Measurements from ENCODE around the gene SLC7A10. TPM values are rescaled to one million over a fixed set of nuclear protein-coding genes. Genes with fewer than 3 reads are reported as not detected.
A peak's percentile ranks its signal among the peaks of the same experiment; 100 is the strongest.

Gene SLC7A10
- total RNA-seq, 1 donor from 2014 or later, result 5.4 TPM

DNA sequence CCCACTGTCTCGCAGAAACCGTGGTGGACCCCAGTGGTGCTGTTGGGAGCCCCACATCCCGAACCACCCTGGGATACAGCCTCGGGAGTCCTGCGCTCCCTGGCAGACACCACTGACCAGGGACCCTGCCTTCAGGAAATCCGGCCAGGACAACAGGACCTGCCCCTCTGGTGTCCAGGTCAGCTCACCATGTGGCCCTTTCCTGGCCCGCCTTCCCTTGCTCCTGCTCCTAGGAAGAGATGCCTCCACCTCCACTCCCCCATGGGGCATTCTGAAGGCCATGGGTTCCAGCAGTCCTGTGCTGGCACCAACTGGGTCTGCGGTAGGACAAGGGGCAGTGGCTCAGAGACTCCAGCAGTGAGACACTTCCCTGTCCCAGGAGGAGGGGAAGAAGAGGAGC lies 22.5 kb upstream of the SLC7A10 start:
- no peaks in the 10 kb centered on the region for H3K36me3 ChIP-seq
- TF ChIP-seq POLR2A (IDR thresholded peaks at IDR 0.05) (no peak), CTCF (IDR thresholded peaks at IDR 0.05) (no peak), POLR2AphosphoS5 (IDR thresholded peaks at IDR 0.05; ENCODE audit: insufficient read depth in 1 of 2, low read depth in 1 of 2) (no peak)
- DNase-seq (ENCODE audit: extremely low spot score in 2 of 2), result no peak
- H3K4me1 ChIP-seq, result no peaks in the 10 kb centered on the region
- no peak overlapping the region for H3K4me3 ChIP-seq
- H3K27me3 ChIP-seq, result no peaks in the 10 kb centered on the region
- no peak overlapping the region for H3K27ac ChIP-seq
- intact Hi-C loops (cut with DNase I), result no loop called here
- no peaks in the 10 kb centered on the region for H3K9me3 ChIP-seq

DNA sequence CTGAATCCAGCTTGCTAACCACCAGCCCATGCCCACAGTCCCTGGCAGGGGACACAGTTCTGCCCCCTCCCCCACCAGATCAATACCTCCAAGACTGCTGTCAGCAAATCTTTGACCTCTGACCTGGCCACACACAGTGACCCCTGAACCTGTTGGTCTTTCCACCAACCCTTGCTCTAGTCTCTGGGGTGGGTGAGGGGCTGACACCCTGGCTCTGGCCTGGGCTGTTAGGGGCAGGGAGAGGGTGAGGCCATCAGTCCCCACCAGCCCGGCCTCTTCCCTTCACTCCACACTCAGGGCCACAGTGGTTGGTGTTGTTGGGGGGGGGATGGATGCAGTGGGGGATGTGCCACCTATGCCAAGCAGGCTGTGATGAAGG lies 21.8 kb upstream of the SLC7A10 start:
- DNase-seq (ENCODE audit: extremely low spot score in 2 of 2), result no peak
- TF ChIP-seq CTCF (IDR thresholded peaks at IDR 0.05) (no peak), POLR2A (IDR thresholded peaks at IDR 0.05) (no peak), POLR2AphosphoS5 (IDR thresholded peaks at IDR 0.05; ENCODE audit: insufficient read depth in 1 of 2, low read depth in 1 of 2) (no peak)
- no peak overlapping the region for H3K27ac ChIP-seq
- intact Hi-C loops (cut with DNase I), result no loop called here
- no peak overlapping the region for H3K4me3 ChIP-seq
- H3K36me3 ChIP-seq, result no peaks in the 10 kb centered on the region
- no peaks in the 10 kb centered on the region for H3K4me1 ChIP-seq
- no peaks in the 10 kb centered on the region for H3K9me3 ChIP-seq
- no peaks in the 10 kb centered on the region for H3K27me3 ChIP-seq

DNA sequence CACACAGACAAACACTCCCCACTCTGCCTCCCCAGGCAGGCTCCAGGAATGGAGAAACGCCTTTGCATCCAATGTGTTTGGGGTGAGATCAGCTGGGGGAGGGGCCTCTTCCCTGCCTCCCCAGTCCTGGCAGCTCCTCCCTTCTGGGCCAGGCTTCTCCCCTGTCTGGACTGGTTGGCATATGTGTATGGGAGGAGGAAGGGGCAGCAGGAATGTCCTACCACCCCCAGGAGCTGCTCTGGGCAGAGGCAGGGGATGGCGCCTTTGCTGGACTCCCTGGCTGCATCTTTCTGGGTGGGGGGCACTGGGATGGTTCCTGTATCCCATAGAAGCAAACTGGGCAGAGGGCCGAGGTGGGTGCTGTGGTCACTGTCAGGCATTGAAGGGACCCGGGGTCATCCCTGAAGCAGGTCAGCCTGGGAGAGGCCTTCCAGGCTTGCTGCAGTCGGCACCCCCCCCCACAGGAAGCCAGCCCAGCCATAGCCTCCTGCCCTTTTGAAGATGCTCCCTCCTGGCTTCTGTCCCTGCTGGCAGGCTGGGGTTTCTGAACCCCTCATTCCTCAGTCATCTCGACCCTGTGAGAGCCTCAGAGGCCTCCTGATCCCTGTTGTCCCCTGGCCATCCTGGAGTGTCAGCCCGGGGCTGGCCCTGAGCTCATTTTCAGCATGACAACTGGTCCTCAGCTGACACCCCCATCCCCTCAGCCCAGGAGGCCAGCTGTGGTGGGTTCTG lies 21.2 kb upstream of the SLC7A10 start:
- Histone ChIP-seq H3K27me3 (no peaks in the 10 kb centered on the region), H3K4me1 (peaks cover 3% of the 10 kb centered on the region), H3K36me3 (no peaks in the 10 kb centered on the region), H3K9me3 (no peaks in the 10 kb centered on the region), H3K27ac (no peak overlapping the region), H3K4me3 (no peak overlapping the region)
- no peak for DNase-seq (ENCODE audit: extremely low spot score in 2 of 2)
- intact Hi-C loops (cut with DNase I), result no loop called here
- TF ChIP-seq POLR2AphosphoS5 (IDR thresholded peaks at IDR 0.05; ENCODE audit: insufficient read depth in 1 of 2, low read depth in 1 of 2) (no peak), CTCF (IDR thresholded peaks at IDR 0.05) (no peak), POLR2A (IDR thresholded peaks at IDR 0.05) (no peak)

DNA sequence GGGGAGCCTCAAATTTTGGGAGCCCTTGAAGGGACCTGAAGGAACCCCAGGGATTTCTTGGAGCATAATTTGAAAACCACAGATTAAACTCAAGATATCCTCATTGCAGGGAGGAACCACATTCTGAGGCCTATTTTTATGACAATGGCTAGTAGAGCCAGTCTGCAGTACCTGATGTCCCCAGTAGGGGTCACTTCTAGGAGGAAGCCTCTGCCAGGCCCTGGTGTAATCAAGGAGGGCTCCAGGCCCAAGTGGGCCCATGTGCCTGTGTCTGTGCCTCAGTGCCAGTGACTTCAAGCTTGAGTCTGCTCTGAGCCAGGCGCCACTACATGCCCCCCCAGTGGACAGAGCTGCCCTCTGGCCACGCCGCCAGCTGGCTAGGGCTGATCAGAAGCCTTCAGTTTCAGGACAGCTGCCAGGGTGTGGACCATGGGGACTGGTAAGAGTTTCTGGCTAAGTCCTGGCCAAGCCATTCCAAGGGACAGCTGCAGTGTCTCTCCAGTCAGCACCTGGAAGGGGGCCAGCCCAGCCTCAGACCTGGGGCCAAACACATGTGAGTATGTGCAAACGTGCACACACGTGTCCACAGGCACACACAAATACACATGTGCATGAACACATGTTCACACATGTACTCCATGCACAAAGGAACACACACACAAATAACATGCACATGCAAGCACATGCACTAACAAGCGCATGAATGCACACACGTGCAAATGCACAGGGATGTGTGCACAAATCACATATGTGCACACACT lies 20.5 kb upstream of the SLC7A10 start:
- Histone ChIP-seq H3K4me3 (no peak overlapping the region), H3K9me3 (no peaks in the 10 kb centered on the region), H3K4me1 (peaks cover 11% of the 10 kb centered on the region), H3K36me3 (no peaks in the 10 kb centered on the region), H3K27me3 (no peaks in the 10 kb centered on the region), H3K27ac (no peak overlapping the region)
- no peak for DNase-seq (ENCODE audit: extremely low spot score in 2 of 2)
- TF ChIP-seq CTCF (IDR thresholded peaks at IDR 0.05), result peak in 2 of 3 experiments; percentile 18 to 29
- TF ChIP-seq POLR2AphosphoS5 (IDR thresholded peaks at IDR 0.05; ENCODE audit: insufficient read depth in 1 of 2, low read depth in 1 of 2), result no peak
- intact Hi-C loops (cut with DNase I), result no loop called here

- intact Hi-C loops (cut with DNase I), result no loop called here
- Histone ChIP-seq H3K4me1 (peaks cover 11% of the 10 kb centered on the region), H3K27me3 (no peaks in the 10 kb centered on the region), H3K4me3 (no peak overlapping the region), H3K27ac (no peak overlapping the region), H3K9me3 (no peaks in the 10 kb centered on the region), H3K36me3 (no peaks in the 10 kb centered on the region)
- TF ChIP-seq POLR2A (IDR thresholded peaks at IDR 0.05) (no peak), POLR2AphosphoS5 (IDR thresholded peaks at IDR 0.05; ENCODE audit: insufficient read depth in 1 of 2, low read depth in 1 of 2) (no peak), CTCF (IDR thresholded peaks at IDR 0.05) (no peak)
- no peak for DNase-seq (ENCODE audit: extremely low spot score in 2 of 2)
Measured at GRCh38 chr19:33242911-33243310, 17.3 kb upstream of the SLC7A10 start.

All from vagina (tissue), 2 donors.